ENCODE data around the gene NUP210.

DNA sequence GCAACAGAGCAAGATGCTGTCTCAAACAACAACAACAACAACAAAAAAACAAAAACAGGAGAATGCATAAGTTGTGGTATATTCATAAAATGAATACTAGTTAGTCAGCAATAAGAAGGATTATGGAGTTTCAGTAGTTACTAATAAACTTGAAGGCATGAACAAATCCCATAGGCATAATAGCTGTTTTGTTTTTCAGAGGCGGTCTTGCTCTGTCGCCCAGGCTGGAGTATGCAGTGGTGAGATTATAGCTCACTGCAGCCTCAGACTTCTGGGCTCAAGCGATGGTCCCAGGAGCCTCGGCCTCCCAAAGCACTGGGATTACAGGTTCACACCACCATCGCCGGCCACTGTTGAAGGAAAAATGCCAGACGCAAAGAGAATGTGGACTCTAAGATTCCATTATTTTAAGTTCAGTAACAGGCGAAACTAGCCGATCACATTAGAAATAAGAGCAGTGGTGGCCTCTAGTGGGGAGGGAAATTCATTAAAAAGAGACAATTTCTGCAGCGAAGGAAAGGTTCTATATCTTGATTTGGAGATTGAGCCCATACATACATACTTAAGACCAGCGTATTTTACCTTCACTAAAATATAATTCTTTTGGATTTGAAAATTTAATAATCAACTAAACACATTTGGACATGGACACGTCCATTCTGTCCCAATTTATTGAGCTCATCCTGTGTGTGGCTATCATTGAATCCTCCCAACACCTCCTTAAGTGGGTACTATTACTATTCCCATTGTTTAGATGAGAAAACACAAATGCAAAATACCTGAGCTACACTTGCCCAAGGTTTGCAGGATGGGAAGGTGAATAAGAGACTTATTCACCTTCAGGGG lies 32.6 kb upstream of the NUP210 start:
- TF ChIP-seq, protein P1, sequence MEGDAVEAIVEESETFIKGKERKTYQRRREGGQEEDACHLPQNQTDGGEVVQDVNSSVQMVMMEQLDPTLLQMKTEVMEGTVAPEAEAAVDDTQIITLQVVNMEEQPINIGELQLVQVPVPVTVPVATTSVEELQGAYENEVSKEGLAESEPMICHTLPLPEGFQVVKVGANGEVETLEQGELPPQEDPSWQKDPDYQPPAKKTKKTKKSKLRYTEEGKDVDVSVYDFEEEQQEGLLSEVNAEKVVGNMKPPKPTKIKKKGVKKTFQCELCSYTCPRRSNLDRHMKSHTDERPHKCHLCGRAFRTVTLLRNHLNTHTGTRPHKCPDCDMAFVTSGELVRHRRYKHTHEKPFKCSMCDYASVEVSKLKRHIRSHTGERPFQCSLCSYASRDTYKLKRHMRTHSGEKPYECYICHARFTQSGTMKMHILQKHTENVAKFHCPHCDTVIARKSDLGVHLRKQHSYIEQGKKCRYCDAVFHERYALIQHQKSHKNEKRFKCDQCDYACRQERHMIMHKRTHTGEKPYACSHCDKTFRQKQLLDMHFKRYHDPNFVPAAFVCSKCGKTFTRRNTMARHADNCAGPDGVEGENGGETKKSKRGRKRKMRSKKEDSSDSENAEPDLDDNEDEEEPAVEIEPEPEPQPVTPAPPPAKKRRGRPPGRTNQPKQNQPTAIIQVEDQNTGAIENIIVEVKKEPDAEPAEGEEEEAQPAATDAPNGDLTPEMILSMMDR (conservative IDR thresholded peaks at IDR 0.05; ENCODE audit: low read length), result peak; percentile 83
- TF ChIP-seq EZH2phosphoT487 (IDR thresholded peaks at IDR 0.05; ENCODE audit: borderline replicate concordance), result no peak
